Stimulated activated CD8-positive, alpha-beta memory T cell treated with anti-CD3 and anti-CD28 coated beads, Interleukin-15, amount 100 ng/mL, for 1 hour (primary cell): ENCODE data around the gene LGALS9.

ENCODE experiments used
- DNase-seq: peaks from one replicate; pipeline ENCODE4 v3.0.0-alpha.2; 2020; ENCODE audit warnings: low read depth

The LGALS9 gene

DNA sequence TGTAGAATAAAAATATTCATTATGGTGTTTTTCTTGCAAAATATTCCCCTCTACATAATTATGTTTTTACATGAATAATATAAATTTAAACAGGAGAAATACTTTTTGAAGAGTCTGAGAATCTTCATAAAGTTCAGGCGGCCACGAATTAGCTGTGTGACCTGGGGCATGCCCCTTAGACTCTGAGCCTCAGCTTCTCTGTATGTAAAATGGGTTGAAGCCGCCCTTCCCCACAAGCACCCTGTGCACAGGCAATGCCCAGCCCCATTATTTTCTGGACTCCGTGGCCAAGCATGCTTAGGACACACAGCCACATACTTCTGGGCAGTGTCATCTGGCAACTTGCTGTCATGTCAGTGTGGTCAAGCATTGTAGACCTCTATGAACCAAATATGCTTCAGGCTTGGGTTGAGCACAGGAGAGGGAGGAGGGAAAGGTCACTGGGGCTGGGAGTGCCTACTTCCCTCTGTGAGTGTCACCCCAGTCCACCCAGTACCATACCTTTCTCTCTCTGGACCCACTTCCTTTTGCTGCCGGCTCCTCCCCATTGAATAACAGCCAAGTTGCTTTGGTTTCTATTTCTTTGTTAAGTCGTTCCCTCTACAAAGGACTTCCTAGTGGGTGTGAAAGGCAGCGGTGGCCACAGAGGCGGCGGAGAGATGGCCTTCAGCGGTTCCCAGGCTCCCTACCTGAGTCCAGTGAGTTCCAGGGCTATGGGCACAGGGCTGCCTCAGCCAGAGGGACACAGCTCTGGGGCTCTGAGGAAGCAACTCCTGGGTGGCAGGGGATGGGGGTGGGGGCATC is at the start of gene LGALS9:
LGALS9 (plus strand) TSS at position 582 of the 804 bp plus-strand sequence; CDS start at position 660, 78 bp downstream.
- DNase-seq, result peak; percentile 12

DNA sequence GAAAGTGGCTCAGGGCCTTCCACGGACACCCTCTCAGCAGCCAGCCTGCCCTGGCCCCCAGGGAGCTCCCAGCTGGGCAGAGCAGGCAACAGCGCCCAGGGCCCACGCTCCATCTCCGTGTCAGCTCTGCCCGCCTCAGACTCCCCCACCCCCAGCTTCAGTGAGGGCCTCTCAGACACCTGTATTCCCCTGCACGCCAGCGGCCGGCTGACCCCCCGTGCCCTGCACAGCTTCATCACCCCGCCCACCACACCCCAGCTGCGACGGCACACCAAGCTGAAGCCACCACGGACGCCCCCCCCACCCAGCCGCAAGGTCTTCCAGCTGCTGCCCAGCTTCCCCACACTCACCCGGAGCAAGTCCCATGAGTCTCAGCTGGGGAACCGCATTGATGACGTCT is 48.3 kb upstream of the LGALS9 start:
- DNase-seq, result no peak

DNA sequence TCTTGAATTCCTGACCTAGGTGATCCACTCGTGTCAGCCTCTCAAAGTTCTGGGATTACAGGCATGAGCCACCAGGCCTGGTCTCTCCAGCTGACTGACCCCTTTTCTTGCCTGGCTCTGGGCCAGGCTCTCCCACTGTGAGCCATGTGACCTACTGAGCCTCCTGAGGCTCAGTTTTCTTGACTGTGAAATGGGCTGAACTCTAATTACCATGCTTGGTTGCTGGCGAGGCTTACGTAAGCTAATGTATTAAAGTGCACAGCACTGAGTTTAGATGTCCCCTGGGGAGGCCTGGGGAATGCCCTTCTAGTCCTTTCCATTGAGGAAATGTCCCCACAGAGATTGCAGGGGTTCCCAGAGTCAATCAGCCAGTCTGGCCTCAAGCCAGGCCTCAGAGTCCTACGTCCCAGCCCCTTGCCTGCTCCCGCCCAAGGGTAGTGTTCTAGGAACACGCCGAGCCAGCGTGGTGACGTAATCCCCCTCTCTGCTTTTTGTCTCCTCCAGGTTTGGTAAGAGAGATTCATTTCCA is 45.8 kb upstream of the LGALS9 start:
- no peak for DNase-seq

DNA sequence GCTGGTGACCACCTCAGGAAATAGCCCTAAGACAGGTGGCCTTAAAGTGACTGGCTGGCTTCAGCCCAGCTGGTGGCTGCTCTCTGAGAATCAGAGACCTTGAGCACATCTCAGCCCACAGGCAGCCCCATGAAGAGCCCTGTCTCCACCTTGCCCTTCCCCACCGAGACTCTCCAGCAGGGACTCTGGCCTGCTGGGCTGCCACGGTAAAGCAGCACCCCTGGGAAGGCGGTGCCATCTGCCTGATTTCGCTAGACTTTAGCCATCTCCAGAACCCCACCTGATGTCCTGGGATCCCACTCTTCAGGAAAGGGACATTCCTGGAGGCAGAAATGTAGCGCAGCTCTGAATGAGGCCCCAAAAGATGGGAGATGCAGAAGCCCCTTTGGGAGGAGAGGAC is 45.2 kb upstream of the LGALS9 start:
- DNase-seq, result no peak

DNA sequence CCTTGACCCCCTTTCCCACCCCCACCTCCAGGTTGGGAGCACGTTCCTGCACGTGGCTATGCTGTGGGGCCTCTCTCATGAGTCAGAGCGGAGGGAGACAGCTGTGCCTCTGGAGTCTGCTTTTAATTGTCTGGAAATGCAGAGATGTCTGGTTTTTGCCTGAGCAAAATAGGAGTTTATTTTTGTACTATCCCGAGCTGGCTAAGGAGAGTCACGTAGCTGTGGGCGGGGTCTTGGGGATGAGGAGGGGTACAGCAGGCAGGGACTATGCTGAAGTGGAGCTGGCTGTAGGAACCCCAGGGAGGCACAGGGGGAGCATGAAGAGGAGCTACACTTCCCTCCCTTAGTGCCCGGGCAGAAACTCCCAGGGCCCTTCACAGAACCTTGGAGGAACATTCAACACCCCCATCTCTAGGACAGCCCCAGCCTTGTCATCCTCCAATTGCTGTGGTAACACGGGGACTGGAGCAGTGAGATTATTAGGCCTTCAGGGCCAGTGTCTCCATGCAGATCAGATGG is 44.7 kb upstream of the LGALS9 start:
- DNase-seq, result no peak

DNA sequence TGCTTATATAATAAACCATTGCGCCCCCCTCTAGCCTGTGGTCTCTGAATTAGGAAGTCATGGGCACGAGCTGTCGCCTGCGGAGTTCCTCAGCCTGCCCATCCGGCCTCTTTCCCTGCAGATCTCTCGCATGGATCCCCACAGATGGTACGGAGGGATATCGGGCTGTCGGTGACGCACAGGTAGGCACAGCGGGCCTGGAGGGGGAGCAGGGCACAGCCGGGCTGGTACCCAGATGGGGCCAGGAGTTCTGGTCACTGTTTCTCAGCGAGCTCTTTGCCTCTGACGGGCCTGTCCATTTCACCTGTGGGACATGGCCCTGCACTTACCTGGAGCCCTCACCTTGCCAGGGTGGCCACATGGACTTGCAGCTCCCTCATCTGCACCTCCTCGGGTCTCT is 42.6 kb upstream of the LGALS9 start:
- DNase-seq, result no peak

DNA sequence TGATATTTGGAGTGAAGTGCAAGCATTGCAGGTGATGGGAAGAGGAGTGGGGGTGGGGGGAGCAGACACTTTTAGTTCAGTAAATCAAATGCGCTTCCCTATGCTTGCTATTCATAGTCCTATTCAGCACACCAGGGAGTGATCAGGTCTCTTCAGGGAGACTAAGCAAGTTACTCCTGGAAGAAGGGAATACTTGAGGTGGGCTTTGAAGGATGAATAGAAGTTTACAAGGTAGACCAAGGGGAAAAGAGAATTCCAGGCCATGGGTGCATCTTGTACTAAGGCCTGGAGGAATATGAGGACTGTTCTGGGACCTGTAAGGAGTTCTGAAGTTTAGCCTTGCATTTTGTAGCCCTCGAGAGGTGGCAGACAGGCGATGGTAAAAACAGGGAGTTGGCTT is 40.1 kb upstream of the LGALS9 start:
- no peak for DNase-seq

DNA sequence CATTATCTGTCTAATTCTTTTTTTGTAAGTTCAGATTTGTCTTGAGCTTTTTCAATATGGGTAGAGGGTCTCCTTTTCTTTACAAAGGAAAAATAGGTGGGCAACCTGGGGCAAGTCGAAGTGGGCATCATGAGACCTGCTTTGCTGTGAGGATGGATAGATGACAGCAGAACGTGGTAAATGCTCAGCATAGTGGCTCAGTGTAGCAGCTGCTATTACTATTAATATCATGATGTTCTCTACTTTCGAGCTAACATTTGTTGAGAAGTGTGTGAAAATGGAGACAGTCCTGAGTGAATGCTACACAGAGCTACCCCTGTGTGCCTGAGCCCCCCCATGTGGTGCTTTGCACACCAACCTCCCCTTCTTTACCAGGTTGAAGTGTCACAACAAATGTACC is 39.0 kb upstream of the LGALS9 start:
- DNase-seq, result no peak

DNA sequence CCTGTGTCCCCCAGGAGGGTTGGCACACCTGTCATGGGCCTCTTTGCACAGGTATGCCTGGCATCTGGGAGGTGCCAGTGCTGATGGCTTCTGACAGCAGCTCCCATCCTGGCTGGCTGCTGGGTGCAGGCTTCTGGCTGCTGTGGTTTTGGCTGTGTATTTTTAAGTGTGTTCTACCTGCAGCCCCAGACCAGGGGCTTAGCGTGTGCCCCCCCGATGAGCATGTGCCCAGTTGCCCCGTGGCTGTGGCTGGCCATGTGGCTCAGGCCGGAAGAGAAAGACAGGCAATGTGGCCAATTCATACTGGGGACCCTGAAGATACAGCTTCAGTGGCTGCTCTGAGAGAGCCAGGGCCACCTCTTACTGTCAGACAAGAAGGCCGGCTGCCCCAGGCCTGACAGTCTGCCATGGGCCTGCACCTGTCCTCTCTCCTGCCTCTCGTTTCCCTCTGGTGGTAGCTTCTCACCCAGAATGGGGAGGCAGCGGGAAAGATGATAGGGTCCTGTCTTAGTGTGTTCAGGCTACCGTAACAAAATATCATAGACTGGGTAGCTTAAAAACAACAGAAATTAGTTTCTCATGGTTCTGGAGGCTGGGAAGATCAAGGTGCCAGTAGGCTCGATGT is 37.6 kb upstream of the LGALS9 start:
- DNase-seq, result no peak

DNA sequence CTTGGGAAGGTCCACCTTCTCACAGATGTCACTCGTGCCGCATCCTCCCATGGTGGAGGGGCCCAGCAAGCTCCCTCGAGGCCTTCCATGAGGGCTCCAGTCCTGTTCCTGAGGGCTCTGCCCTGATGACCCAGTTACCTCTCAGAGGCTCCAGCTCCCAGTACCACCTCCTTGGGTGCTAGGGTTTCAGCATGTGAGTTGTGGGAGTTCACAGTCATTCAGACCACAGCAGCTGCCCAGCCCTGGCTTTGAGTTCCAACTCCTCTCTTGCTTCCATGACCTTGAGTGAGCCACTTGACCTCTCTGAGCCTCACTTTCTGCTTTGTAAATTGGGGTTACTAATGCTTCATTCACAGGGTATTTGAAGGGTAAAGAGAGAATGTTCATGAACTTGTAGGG is 37.1 kb upstream of the LGALS9 start:
- DNase-seq, result no peak

DNA sequence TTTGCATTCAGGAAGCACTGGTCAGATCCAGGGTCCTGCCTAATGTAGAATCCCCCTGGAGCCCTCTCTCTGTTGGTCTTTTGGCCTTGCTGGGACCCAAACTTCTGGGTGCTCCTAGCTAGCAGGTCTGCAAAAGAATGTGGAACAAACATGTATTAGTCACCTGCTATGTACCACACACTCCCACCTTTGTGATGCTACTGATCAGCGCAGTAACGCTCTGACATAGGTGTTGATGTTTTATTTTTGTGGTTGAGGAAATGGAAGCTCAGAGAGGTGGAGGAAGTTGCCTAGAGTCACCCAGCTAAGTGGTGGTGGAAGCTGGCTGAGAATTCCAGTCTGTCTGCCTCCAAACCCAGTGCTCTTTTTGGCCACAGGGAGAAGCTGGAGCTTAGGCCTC is 35.8 kb upstream of the LGALS9 start:
- no peak for DNase-seq

DNA sequence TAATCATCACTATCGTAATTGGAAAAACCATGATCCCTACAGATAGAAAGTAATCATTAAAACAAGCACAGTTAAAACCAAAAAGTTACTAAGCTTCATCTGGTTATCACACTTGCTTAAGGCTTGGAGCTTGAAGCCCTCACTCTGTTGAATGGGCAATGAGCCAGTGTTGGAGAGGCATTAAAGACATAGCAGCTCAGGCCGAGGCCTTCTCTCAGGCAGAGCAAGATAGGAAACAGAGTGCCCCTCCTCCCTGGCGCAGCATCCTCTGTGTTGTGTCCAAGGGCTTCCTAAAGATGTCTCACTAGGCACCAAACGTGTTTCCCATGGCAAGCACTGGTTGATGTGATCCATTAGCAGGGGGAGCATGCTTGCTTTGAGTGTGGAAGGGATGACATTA is 34.9 kb upstream of the LGALS9 start:
- DNase-seq, result no peak

DNA sequence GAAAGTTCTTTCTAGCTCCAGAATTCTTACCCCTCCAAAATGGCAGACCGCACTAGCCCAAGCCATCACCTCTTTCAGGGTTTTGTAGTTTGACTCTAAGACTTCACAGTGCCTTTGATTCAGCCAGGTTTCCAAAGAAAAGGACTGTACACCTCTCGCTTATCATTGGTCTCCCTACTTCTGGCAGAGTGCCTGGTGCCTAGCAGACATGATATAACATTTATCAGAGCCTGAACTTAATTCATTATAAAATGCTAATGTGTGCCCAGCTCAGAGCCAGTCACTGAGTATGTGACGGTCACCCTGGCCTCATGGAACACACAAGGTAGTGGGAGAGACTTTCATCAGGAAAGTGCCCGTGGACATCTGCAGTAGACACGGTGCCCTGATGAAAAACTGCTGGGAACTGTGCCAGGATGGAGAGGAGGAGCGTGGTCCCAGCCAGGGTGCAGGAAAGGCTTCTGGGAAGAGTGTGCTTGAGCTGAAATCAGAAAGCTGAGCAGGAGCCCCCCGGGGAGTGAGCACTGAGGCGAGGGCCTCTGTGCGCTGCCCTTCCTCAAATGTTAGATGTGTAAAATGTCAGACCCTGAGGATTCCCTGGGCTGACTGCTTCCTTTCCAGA is 34.3 kb upstream of the LGALS9 start:
- DNase-seq, result no peak

DNA sequence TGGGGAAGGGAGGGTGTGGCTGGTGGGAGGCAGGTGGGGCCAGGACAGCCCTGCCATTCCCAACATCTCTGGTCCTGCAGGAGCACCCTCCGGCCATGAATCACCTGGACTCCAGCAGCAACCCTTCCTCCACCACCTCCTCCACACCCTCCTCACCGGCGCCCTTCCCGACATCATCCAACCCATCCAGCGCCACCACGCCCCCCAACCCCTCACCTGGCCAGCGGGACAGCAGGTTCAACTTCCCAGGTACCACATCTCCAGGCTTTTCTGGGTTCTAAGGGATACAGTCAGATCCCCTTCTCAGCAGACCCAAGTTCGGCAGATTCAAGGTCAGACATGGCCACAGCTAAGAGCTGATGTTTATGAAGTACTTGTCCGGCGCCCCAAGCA is 33.8 kb upstream of the LGALS9 start:
- DNase-seq, result no peak

DNA sequence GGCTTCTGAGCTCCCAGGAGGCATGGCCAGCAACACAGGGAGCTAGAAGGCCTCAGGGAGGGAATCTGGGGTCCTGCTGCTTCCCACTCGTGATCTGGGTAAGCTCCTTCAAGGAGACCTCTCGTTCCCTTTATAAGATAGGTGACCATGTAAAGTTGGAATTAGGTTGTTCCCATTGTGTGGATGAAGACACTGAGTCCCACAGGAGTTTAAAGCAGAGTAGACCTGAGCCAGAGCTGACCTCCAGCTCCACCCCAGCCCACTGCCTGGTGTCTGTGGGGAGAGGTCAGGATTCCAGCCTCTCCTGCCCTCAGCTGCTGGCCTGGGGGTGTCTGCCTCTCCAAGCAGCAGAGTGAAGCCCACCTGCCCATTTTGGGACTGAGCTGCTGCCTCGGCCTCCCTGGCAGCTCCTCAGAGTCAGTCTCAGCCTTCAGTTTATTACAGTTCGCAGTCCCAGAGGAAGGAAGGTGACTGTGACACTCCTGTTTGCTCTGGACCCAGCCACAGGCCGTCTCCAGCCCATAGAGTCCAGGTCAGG is 33.1 kb upstream of the LGALS9 start:
- DNase-seq, result no peak

DNA sequence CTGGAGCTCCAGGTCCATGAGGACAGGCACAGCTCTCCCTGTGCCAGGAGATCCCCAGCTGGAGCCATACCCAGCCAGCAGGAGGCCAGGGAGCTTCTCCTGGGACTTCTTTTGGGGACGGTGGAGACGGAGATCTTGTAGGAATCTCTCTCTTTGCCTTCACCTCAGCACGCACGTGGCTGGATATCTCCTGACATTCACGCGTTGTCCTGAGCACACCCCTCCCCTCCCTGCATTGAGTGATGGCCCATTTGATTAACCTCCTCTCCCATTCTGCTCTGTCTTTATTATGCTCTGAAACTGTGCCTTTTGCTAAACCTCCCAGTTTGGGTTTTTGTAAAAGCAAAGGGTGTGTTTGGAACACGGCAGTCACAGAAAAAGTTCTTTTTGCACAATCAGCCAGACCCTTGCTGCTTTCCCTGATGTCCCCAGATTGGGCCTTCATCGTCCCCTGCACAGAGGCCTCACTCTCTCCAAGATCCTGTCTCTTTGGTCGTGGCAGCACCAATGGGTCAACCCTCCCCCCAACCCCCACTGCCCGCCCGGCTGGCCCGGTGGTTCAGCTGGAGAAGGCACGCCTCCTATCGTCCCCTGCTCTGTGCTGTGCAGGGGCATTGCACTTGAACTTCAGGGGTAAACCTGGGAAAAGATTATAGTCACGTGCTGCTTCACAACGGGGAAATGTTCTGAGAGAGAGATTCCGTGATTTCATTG is 32.5 kb upstream of the LGALS9 start:
- no peak for DNase-seq

DNA sequence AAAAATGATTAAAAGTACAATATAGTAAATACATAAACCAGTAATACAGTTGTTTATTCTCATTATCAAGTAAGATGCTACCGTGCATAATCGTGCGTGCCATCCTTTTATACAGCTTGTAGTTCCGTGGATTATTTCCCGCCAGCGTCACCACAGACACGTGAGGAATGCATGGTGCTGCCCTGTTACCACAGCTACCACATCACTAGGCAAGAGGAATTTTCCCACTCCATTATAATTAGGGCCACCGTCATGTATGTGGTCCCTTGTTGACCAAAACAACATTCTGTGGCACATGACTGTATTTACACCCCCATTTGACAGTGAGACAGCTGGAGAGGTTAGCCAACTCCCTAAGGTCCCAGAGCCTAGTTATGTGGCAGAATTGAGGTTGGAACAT is 30.5 kb upstream of the LGALS9 start:
- no peak for DNase-seq

DNA sequence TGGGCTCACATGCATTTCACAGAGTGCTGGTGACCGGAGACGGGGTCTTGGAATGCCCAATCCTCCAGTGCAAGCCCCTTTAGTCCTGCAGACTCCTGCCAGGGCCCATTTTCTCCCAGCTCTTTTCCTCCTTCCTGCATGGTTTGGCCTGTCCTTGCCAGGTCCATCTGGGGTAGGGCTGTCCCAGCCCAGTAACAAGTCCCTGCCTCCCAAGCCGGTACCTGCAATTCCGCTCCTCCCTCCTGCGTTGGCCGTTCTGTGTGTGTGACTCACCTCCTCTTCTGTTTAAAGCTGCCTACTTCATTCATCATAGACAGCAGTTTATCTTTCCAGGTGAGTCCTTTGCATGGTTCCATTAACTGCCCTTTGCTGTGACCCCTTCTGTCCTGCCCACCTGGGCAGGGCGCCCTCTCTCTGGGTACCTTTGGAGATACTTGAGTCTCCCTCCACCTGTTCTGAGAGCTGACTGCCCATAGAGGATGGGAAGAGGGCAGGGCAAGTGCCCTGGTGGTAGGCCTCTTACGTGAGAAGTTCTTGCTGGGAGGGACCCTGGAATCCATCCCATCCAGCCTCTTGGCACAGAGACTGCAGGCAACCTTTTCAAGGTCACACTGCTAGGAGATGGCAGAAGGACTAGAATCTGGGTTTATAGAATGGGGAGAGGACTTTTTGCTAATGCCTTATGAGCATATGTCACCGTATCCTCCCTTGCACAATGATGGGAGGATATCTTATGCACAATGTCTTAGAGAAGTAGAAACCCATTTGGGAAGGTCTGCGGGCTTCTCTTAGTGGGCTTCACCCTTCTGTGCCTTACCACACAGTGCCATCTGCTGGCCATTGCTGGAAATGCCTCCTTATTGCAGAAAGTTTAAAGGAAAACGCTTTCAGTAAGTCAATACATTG is 29.7 kb upstream of the LGALS9 start:
- DNase-seq, result peak; percentile 84

DNA sequence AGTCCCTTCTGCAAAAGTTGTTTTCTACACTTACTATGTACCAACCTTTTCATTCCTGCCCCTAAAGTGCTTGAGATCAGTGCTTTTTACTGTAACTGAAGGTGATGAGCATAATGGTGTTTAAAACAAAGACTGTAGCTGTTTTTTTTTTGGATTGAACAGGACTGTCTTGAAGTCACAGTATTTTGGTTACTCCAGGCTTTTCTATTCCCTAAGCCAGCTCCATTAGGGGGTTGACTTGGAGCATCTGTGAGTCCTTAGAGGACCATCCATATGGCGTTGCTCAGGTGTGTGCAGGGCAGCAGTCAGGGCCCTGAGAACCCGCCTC is 29.0 kb upstream of the LGALS9 start:
- DNase-seq, result no peak

DNA sequence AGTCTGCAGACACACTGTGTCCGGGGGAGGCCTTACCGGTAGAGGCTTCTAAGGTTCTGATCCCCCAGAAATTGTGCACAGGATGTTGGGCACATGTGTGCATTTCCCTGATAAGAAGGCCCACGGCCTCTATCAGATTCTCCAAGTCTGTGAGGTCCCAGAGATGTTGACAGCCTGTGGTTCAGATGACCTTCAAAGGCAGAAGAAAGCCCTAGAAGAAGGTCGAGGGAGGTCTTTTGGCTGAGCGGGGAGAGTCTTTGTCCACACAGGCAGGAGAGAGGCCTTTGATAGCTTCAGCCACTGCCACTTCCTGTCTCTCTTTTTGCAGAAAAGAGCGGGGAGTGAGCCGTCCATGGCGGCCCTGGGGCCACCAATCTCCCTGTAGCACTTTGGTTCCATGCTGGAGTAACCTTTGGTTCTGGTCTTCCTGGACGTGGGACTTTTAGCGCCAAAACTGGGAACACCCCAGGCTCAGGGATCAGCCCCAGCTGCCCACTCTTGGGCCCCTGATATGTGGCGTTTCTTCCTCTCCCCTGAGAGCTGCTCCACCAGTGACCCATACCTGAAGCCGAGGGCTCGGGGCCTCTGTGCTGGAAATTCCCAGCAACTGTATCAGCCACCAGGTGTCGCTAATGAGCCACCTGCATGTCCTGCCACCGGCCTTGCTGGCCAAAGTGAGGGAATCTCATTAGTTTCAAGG is 28.1 kb upstream of the LGALS9 start:
- DNase-seq, result peak; percentile 62

DNA sequence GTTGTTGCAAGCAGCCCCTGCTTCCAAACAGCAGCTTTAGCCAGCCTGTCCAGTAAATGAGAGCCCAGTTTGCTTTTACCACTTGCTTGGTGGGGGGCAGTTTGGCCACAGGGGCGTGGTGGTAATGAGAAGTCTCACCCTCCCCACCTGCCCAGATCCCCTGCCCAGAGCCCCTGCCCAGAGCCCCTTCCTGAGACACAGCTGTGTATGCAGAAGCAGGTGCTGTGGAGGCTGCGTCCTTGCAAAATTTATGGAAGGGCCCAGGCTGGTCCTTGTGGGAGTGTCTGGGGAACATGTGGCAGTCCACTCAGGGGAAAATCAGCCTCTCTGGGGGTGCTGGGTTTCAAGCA is 27.6 kb upstream of the LGALS9 start:
- no peak for DNase-seq
